GM21723 (cell line): Measurements from ENCODE around the gene TENM3.

ENCODE experiments used
- ATAC-seq: cut with Tn5 transposase; IDR thresholded peaks from one replicate; pipeline ENCODE4 v1.9.1; 2021; ENCODE audit warnings: mild to moderate bottlenecking, moderate library complexity; ENCODE audit not compliant: unreplicated experiment

Gene TENM3

GRCh38 chr4:182648766-182649165, 405.6 kb downstream of the TENM3 start:
- ATAC-seq = no peak

- ATAC-seq = no peak
Observed at GRCh38 chr4:182649698-182650477, 406.7 kb downstream of the TENM3 start.

- no peak for ATAC-seq
Observed at GRCh38 chr4:182653596-182653995, 410.4 kb downstream of the TENM3 start.

- ATAC-seq = no peak
Observed at GRCh38 chr4:182655340-182655739, 412.1 kb downstream of the TENM3 start.

GRCh38 chr4:182662551-182662950, 419.3 kb downstream of the TENM3 start:
- ATAC-seq = no peak

GRCh38 chr4:182671231-182671630, 428.0 kb downstream of the TENM3 start:
- ATAC-seq = no peak

GRCh38 chr4:182671749-182672148, 428.5 kb downstream of the TENM3 start:
- ATAC-seq = no peak

- no peak for ATAC-seq
Observed at GRCh38 chr4:182678590-182678989, 435.4 kb downstream of the TENM3 start.

- ATAC-seq = no peak
Observed at GRCh38 chr4:182679533-182679932, 436.3 kb downstream of the TENM3 start.

GRCh38 chr4:182680234-182680653, 437.0 kb downstream of the TENM3 start:
- ATAC-seq = no peak

GRCh38 chr4:182683661-182684060, 440.5 kb downstream of the TENM3 start:
- no peak for ATAC-seq

- ATAC-seq = no peak
Observed at GRCh38 chr4:182684796-182685195, 441.6 kb downstream of the TENM3 start.

GRCh38 chr4:182688081-182688480, 444.9 kb downstream of the TENM3 start:
- no peak for ATAC-seq

- no peak for ATAC-seq
Observed at GRCh38 chr4:182694551-182694950, 451.3 kb downstream of the TENM3 start.

- ATAC-seq = no peak
Observed at GRCh38 chr4:182695009-182695408, 451.8 kb downstream of the TENM3 start.

GRCh38 chr4:182695842-182696241, 452.6 kb downstream of the TENM3 start:
- no peak for ATAC-seq

- ATAC-seq = no peak
Observed at GRCh38 chr4:182697094-182697493, 453.9 kb downstream of the TENM3 start.

GRCh38 chr4:182698212-182698611, 455.0 kb downstream of the TENM3 start:
- ATAC-seq = no peak

GRCh38 chr4:182699201-182699600, 456.0 kb downstream of the TENM3 start:
- ATAC-seq = no peak

- ATAC-seq = no peak
Observed at GRCh38 chr4:182699795-182700194, 456.6 kb downstream of the TENM3 start.

GRCh38 chr4:182700362-182701160, 457.4 kb downstream of the TENM3 start:
- ATAC-seq = no peak

- ATAC-seq = no peak
Observed at GRCh38 chr4:182704077-182704476, 460.9 kb downstream of the TENM3 start.
